HG02610 (cell line): Measurements from ENCODE around the gene SP2.
A peak's percentile ranks its signal among the peaks of the same experiment; 100 is the strongest.

Experiments used
- ATAC-seq: cut with Tn5 transposase; IDR thresholded peaks from one replicate; pipeline ENCODE4 v1.9.1; 2021; ENCODE audit warnings: mild to moderate bottlenecking, moderate library complexity; ENCODE audit not compliant: unreplicated experiment

The SP2 gene

GRCh38 chr17:47946929-47947397 is 50.9 kb downstream of the SP2 start:
- peak; percentile 82 for ATAC-seq

GRCh38 chr17:47948706-47949196 is 52.7 kb downstream of the SP2 start:
- no peak for ATAC-seq

DNA sequence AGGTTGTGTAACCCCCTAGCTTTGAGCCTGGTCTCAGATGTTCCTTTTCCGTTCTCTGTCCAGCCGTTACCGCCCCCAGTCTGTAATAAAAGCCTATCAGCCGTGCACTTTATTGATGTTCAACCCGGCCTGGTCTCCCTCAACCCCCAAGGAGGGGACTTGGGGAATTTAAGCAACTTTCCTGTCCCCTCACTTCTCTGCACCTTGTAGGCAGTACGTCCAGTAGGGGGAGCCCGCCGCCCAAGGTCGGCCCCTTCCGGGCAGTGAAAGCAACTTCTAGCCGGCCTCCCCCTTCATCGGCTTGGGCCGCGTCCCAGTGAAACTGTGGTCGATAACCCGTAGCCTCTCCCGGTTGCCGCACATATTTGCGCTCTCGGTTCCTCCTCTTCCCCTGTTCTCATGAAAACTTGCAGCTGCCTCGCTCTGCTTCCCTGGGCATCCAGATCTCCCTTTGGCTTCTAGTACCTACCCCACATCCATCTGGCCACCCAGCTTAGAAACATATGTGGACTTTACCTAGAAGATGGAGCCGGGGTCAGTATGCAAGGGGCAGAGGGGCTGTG is 53.2 kb downstream of the SP2 start:
- peak; percentile 52 for ATAC-seq

- no peak for ATAC-seq
Observed at GRCh38 chr17:47949946-47950345, 53.9 kb downstream of the SP2 start.

GRCh38 chr17:47950448-47950847 is 54.4 kb downstream of the SP2 start:
- no peak for ATAC-seq

DNA sequence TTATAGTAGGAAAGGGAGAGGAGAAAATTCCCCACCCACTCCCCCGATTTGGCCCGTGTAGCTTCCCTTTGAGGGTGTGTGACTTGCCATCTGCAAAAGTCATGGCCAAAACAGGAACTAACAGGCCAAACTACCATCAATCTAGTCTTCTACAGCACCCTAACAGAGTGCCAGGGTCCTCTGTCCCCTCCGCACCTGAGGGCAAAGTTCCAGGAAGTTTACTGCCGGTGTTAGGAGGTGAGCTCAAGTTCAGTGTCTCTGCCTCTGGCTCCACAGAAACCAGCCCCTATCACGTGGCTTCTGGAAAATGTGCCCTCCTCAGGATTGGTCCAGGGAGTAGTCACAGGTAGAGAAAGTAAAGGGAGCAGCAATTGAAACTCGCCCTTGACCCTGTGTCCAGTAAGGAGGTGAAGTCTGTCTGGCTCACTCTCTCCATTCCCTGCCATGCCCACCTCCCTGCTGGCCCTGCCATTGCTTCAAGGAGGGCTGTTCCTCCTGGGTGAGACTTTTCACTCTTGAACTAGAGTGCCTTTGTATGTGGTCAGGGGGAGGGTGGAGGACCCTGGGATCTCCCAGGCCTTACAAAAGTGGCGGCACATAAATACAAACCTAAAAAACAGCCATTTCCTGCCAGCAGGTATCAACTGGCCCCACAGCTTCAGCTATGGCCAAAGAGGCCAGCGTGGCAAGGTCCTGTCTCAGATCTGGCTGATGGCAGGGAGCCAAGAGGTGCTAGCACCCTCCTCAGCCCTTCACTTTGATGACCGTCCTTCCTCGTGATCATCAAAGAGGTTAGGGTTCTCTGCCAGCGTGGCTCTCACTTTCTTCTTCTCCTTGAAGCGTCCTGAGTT is 56.4 kb downstream of the SP2 start:
- ATAC-seq: no peak

DNA sequence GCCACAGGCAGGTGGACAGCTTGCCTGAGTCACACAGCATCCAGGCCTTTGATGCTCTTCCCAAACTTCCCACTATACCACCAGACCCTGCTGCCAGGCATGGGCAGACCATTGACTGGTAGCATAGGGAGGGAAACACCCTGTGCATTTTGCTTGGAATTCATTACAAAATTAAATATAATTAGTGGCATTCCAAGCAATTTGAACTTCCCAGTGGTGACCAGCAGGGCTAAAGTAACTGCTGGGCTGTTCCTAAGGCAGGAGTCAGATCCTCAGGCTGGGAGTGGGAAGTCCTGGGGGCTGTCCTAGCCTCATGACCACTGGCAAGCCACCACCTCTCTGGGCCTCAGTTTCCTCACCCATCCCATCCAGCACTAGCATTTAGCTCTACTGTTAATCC is 57.9 kb downstream of the SP2 start:
- ATAC-seq: no peak

DNA sequence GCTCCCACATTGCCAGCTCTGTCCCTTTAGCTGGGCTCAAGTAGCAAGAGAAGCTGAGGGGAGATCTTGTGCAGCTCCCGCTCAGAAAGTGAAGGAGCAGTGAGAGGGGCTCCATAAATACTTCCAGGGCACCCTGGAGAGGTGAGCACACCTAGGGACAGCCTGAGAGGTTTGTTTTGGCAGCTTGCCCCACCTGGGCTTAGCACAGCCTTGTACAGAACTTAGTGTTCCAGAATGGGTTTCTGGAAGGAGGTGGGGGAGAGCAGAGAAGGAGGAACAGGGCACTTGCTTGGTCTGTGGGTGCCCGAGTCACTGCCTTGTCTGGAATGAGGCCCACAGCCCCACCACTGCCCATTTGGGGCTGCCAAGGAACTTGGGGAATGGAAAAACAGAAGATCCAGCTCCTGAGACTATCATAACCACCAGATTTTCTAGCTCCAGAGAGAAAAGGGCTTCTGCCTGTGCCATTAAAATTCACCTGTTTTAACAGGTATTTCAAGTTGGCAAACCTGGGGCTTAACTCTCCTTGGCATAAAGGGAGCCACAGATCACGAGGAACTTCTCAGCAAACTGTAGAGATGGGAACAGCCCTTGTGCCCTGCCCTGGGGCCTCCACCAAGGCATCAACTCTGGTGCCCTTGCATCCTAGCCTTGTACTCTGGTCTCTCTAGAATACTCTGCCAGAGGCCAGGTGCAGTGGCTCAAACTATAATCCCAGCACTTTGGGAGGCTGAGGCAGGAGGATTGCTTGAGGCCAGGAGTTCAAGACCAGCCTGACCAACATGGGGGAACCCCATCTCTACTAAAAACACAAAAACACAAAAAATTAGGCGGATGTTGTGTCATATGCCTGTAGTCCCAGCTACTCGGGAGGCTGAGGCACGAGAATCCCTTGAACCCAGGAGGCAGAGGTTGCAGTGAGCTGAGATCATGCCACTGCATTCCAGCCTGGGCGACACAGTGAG is 59.7 kb downstream of the SP2 start:
- no peak for ATAC-seq

DNA sequence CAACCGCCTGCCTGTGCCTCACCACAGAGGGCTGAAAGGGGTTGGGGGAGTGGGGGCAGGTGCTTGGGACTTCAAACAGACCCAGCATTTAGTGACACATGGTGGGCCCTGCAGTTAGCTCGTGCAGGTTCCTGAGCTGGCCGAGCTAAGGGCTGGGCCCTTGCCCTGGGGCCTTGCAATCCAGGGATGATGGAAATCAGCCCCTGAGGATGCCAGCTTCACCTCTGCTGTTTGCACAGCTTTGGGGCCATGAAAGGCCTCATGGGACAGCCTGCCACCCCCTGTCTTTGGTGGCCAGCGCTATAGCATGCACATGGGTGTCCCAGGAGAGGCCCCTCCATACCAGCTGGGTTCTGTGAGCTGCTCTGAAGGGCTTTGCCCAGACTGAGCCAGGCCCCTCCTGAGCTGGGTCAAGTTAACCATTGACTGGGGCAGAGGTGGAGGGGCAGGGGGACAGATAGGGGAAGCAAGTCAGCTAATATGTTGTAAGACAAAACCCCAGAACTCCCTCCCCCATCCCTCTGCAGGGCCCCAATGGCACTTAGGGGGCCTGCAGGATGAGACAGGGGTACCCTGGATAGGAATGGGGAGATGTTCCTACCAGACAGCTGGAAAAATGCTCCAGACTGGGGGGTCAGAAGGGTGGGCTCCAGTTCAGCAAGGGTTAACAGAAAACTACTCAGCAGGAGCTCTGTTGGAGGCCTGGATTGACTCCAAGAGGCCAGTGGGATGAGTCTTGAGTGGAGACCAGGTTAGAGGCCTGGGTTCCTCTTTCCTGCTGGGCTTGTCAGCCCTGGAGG is 61.0 kb downstream of the SP2 start:
- ATAC-seq: no peak

- no peak for ATAC-seq
Observed at GRCh38 chr17:47957591-47958490, 61.8 kb downstream of the SP2 start, which contains the start of gene PRR15L. TSS of gene PRR15L (minus strand) at chr17:47957883. CDS start at chr17:47953234, 4,649 bp downstream.

DNA sequence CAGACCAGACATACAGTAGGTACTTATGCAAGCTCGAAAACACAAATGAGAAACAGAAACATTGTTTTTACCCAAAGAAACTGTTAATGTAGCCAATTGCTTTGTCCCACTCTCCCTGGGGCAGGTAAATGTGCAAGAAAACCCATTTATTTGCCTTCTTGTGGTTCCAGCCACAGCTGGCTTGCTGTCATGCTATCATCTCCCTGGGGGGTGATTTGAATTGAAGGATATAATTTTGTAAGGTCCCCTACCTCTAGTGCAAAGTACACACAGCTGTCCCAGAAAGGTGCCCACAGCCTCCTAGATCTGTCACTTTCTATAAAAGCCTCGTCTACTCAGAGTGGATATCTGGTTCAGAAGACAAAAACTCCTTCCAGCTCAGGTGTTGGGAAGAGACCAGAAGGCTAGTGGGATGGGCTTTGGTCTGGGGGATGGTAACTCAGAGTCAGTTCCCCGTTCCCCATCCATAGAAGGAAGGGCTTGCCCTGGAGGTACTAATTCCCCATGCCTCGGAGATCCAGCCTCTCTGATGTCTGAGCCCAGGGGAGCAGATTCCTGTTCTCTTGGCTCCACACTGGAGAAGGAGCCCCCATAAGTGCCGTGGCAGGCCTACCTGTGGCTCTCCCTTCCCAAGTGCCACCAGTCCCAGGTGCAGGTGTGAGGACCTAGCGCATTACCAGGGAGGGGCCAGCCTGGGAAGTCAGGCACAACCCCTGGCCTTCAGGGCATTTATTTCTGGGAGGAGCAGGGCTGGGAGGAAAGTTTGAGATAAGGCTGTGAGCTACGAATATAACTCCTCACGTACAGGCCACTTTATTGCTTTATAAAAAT is 64.0 kb downstream of the SP2 start:
- ATAC-seq: no peak

DNA sequence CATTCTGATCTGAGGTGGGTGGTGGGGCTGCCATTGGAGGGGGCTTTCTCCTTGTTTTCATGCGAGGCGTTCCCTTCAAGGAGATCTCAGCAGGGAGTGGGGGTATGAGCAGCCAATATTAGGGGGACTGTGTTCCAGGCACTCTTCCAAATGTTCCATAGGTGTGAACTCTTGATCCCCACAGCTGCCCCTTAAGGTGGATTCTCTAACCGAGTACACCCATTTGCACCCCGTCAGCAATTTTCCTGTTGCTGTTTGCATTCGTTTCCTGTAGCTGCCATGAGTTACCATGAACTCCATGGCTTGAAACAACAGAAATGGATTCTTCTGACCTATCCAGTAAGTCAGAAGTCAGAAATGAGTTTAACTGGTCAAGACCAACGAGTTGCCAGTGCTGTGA is 65.4 kb downstream of the SP2 start:
- ATAC-seq: no peak

DNA sequence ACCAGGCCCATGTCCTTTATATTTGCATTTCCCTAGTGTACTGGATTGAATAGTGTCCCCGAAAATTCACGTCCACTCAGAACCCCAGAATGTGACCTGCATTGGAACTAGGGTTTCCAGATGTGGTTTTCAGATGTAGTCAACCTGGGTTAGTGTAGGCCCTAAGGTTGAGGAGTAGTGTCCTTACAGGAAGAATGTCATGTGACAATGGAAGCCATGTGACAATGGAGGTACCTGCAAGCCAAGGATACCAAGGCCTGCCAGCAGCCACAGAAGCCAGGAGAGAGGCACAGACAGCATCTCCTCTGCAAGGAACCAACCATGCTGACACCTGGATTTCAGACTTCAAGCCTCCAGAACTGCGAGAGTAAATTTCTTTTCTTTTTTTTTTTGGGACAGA is 66.9 kb downstream of the SP2 start:
- no peak for ATAC-seq

- ATAC-seq: no peak
Observed at GRCh38 chr17:47964856-47965255, 68.8 kb downstream of the SP2 start.

- no peak for ATAC-seq
Observed at GRCh38 chr17:47966079-47966519, 70.1 kb downstream of the SP2 start.

DNA sequence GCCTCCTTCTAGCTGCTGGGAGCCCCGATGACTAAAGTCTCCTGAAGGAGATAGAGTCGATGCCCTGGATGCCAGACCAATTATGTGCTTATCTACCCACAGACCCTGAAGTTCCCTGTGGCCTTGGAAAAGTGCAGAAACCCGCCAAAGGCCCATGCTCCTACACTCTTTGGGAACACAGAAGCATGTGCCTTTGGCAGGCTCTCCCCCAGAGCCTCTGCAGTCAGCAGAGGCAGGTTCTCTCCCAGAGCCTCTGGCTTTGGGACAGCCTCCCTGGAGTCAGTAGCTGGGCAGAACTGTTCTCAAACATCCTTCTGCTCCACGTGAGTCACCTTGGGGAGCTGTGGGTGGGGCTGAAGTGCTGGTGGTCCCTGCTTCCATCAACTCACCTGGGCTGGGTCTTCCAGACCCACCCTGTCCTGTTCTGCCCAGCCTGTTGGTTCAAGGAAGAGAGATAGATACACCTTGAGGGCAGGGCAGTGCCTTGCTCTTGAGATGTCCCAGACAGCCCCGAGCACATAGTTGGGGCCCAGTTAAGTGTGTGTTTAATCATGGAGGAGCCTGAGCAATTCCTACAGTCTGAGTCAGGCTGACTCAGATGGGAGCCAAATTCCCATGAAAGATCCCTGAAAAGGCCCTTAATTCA is 71.7 kb downstream of the SP2 start:
- no peak for ATAC-seq

DNA sequence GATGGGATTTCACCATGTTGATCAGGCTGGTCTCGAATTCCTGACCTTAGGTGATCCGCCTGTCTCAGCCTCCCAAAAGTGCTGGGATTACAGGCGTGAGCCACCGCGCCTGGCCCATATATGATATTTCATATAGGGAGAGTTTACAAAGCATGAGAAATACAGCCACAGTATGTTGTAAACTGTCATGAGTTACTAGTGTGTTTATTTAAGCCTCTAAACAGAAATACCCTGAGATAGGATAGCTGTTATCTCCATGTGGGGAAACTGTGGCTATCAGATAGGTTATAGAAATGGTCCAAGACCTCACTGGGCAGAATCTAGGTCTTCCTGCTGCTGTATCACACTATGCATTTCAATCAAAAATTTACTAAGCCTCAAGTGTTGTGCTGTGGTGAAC is 72.8 kb downstream of the SP2 start:
- no peak for ATAC-seq
